Measurements from ENCODE around the gene ERGIC1.

The ERGIC1 gene

GRCh38 chr5:172788771-172789686, 45.0 kb upstream of the ERGIC1 start:
- Histone ChIP-seq H3K36me3 (ENCODE audit: control insufficient read depth, insufficient read depth, low read length) (no peaks in the 10 kb centered on the region), H2AFZ (peak overlapping the region; percentile 38), H3K4me1 (peaks cover 9% of the 10 kb centered on the region), H3K27ac (peak overlapping the region; percentile 53), H3K9ac (no peak overlapping the region), H3K79me2 (no peaks in the 10 kb centered on the region), H3K4me2 (ENCODE audit: low read length) (no peak overlapping the region), H3K4me3 (ENCODE audit: low read depth, low read length) (no peak overlapping the region), H3K9me3 (ENCODE audit: control insufficient read depth, low read length) (no peaks in the 10 kb centered on the region), H3K27me3 (ENCODE audit: control insufficient read depth, insufficient read depth, low read length) (no peaks in the 10 kb centered on the region)
- no peak for TF ChIP-seq CTCF (IDR thresholded peaks at IDR 0.05)

DNA sequence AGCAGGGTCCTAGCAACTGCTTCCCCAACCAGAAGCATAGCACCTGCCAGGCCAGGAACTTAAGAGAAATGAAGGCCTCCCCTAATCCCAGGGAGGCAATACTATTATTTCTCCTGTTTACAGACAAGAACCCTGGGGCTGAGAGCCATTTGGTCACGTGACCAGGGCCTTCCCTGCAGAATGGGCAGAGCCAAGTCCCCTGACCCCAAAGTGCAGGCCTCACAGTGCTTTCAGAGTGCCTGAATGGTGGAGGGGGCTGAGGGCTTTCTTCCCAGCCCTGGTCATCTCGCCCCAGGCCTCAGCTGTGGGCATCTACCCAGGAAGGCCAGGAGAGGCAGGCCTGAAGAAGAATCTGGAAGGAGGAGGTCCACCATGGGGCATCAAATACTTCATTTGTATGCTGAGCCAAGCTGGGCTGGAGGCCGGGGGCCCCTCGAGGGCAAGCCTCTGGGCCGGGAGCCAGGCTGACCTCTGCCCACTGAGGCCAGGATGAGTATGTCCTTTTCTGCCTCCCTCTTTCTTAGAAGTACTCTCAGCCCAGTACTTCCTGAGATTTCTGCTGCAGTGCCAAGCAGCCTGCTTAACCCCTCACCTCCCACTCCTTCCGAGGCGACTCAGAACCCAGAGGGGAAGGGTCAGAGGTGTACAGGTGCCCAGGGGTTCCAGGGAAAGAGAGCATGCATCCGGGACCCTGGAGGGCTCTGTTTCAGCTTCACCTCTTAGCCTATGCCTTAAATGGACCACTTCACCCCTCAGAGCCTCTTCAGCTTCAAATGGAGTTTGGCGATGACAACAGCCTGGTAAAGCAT, 44.2 kb upstream of the ERGIC1 start:
- Histone ChIP-seq H3K27me3 (ENCODE audit: control insufficient read depth, insufficient read depth, low read length) (no peaks in the 10 kb centered on the region), H3K4me2 (ENCODE audit: low read length) (no peak overlapping the region), H3K9me3 (ENCODE audit: control insufficient read depth, low read length) (no peaks in the 10 kb centered on the region), H3K36me3 (ENCODE audit: control insufficient read depth, insufficient read depth, low read length) (no peaks in the 10 kb centered on the region), H3K4me1 (peaks cover 9% of the 10 kb centered on the region), H3K27ac (peak overlapping the region; percentile 53), H3K9ac (no peak overlapping the region), H3K79me2 (no peaks in the 10 kb centered on the region), H3K4me3 (ENCODE audit: low read depth, low read length) (no peak overlapping the region), H2AFZ (peak overlapping the region; percentile 38)
- no peak for TF ChIP-seq CTCF (IDR thresholded peaks at IDR 0.05)

DNA sequence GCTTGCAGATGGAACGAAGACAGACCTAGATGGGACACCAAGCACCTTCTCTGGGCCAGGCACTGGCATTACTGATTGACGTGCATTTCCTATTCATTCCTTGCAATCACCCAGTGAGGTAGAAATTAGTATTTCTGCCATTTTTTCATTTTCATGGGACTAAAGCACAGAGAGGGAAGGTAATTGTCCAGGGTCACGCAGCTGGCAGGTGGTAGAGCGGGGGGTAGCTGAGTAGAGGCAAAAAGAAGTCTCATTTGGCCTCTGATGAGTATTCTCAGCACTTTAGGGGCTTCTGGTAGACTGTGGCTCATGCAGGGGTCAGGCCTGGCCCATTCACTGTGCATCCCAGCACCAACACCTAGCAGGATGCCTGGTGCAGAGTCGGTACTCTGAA, 43.6 kb upstream of the ERGIC1 start:
- Histone ChIP-seq H3K27me3 (ENCODE audit: control insufficient read depth, insufficient read depth, low read length) (no peaks in the 10 kb centered on the region), H3K4me3 (ENCODE audit: low read depth, low read length) (no peak overlapping the region), H2AFZ (no peak overlapping the region), H3K36me3 (ENCODE audit: control insufficient read depth, insufficient read depth, low read length) (no peaks in the 10 kb centered on the region), H3K4me2 (ENCODE audit: low read length) (no peak overlapping the region), H3K9ac (no peak overlapping the region), H3K79me2 (no peaks in the 10 kb centered on the region), H3K9me3 (ENCODE audit: control insufficient read depth, low read length) (no peaks in the 10 kb centered on the region), H3K27ac (no peak overlapping the region), H3K4me1 (peaks cover 9% of the 10 kb centered on the region)
- TF ChIP-seq CTCF (IDR thresholded peaks at IDR 0.05) = no peak

GRCh38 chr5:172791286-172791685, 42.8 kb upstream of the ERGIC1 start:
- peaks cover 9% of the 10 kb centered on the region for H3K4me1 ChIP-seq

More at GRCh38 chr5:172791286-172791685, 42.8 kb upstream of the ERGIC1 start:
- Histone ChIP-seq H3K36me3 (ENCODE audit: control insufficient read depth, insufficient read depth, low read length) (no peaks in the 10 kb centered on the region), H3K27ac (no peak overlapping the region), H3K4me2 (ENCODE audit: low read length) (no peak overlapping the region), H3K9me3 (ENCODE audit: control insufficient read depth, low read length) (no peaks in the 10 kb centered on the region), H3K79me2 (no peaks in the 10 kb centered on the region), H3K9ac (no peak overlapping the region), H2AFZ (peak overlapping the region; percentile 53), H3K4me3 (ENCODE audit: low read depth, low read length) (no peak overlapping the region), H3K27me3 (ENCODE audit: control insufficient read depth, insufficient read depth, low read length) (no peaks in the 10 kb centered on the region)
- TF ChIP-seq CTCF (IDR thresholded peaks at IDR 0.05) = no peak

All from parathyroid adenoma (tissue), 2 donors.